Effector memory CD4-positive, alpha-beta T cell (primary cell): ENCODE data around the gene SIPA1.
"Not testable (repeated sequence)": the region's sequence is repeated elsewhere in the genome, so short reads cannot be mapped to it uniquely, and the experiment has no call there.

Source experiments
- DNase-seq, 3 donors: peaks; one replicate each; pipeline ENCODE4 v3.0.0-alpha.2; 2020
- H3K27ac ChIP-seq: 2 replicates; pipeline ENCODE4 v1.7.0; 2013; ENCODE audit warnings: mild to moderate bottlenecking, low read length, moderate library complexity; ENCODE audit not compliant: insufficient read depth, poor library complexity, severe bottlenecking
- H3K27me3 ChIP-seq: replicated peaks from 2 replicates; pipeline ENCODE4 v1.7.0; 2013; ENCODE audit warnings: mild to moderate bottlenecking, low read length; ENCODE audit not compliant: insufficient read depth, control insufficient read depth, poor library complexity, severe bottlenecking
- H3K36me3 ChIP-seq: 2 replicates; pipeline ENCODE4 v1.7.0; 2013; ENCODE audit warnings: mild to moderate bottlenecking, low read length, moderate library complexity; ENCODE audit not compliant: control insufficient read depth, insufficient read depth
- H3K4me1 ChIP-seq: 2 replicates; pipeline ENCODE4 v1.7.0; 2013; ENCODE audit warnings: low read length, mild to moderate bottlenecking; ENCODE audit not compliant: control insufficient read depth, insufficient read depth, poor library complexity, severe bottlenecking
- H3K4me3 ChIP-seq: 2 replicates; pipeline ENCODE4 v1.7.0; 2013; ENCODE audit warnings: low read length, low read depth, mild to moderate bottlenecking; ENCODE audit not compliant: insufficient read depth, poor library complexity, severe bottlenecking
- H3K9me3 ChIP-seq: 2 replicates; pipeline ENCODE4 v1.7.0; 2013; ENCODE audit warnings: mild to moderate bottlenecking, low read length, moderate library complexity; ENCODE audit not compliant: control insufficient read depth

SIPA1 gene

GRCh38 chr11:65660908-65661307, 23.0 kb downstream of the SIPA1 start:
- not testable (repeated sequence) for DNase-seq, H3K4me3 ChIP-seq, H3K27me3 ChIP-seq, H3K9me3 ChIP-seq
- Histone ChIP-seq H3K27ac (peak overlapping the region; percentile 100), H3K4me1 (peaks cover 24% of the 10 kb centered on the region), H3K36me3 (peaks cover 55% of the 10 kb centered on the region)

GRCh38 chr11:65661599-65662246, 23.8 kb downstream of the SIPA1 start:
- Histone ChIP-seq H3K4me1 (peaks cover 24% of the 10 kb centered on the region), H3K27me3 (no peaks in the 10 kb centered on the region), H3K36me3 (peaks cover 48% of the 10 kb centered on the region), H3K27ac (peak overlapping the region; percentile 100), H3K9me3 (no peaks in the 10 kb centered on the region), H3K4me3 (peak overlapping the region; percentile 87)
- no peak for DNase-seq

DNA sequence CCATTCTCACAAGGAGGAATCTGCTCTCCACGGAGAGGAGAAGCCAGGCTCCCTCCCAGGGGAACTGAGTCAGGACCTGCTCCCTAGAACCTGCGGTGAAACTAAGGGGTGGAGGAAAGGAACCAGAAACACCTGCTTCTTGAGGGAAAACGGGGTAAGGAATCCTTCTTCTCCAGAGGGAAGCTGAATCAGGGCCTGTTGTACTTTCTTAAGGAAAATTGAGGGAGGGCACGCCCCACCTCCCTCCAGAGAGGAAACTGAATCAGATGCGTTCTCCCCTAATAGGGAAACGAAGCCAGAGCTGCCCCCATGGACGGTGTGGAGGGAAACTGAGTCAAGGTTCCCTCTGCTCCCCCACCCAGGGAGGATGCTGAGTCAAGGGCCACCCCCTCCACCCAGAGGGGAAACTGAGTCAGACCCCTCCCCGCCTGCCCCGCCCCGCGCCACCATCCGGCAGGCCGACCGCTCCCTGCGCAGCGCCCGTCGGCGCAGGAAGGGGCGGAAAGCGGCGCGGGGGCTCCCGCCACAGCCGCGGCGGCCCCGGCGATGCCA, 24.4 kb downstream of the SIPA1 start:
- Histone ChIP-seq H3K27me3 (no peaks in the 10 kb centered on the region), H3K27ac (peak overlapping the region; percentile 100), H3K9me3 (no peaks in the 10 kb centered on the region), H3K4me3 (peak overlapping the region; percentile 87), H3K36me3 (peaks cover 43% of the 10 kb centered on the region), H3K4me1 (peaks cover 24% of the 10 kb centered on the region)
- DNase-seq = no peak

DNA sequence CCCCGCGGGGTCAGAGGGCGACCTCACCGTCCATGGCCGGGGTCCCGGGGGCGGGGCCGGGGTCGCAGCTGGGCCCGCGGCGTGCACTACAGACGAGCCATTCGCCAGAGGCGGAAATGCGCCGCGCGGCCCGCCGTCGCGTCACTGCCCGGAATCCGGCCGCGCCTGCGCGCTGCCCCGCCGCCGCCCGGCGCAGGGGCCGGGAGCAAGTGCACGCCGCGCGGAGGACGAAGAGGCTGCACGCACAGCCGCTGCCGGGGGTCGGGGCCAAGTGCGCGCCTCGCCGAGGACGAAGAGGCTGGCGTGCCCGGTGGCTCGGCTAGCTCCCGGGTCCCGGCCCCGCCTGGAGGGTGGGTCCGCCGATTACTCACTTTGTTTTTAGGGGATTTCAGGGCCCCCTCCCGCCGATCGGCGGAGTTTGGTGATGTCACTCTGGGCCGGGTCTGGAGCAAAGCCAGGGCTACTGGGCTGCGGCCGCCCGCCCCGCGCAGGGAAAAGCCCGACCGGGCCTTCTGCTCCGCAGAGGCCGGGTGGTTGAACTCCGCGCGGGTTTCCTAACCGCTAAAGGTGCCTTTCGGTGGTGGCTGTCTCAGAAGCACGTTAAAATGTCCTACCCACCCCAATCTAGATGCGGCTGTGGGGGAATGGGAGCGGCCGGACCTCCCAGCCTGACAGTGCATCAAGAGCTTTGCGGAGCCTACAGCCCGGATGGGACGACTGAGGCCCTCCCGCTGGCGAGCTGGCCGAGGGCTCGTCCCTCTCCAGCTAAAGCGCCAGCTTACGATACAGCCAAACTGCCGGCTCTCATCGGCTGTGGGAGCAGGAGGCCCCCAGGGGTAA, 25.1 kb downstream of the SIPA1 start, which contains the start of gene RELA:
Gene RELA (minus strand): TSS at position 118 of the 840 bp plus-strand sequence. CDS start 84 bp downstream, at position 34.
- H3K27me3 ChIP-seq = no peaks in the 10 kb centered on the region
- H3K27ac ChIP-seq = peak within 1 kb of the TSS; percentile 100
- H3K4me1 ChIP-seq = peaks cover 24% of the 10 kb centered on the region
- H3K9me3 ChIP-seq = no peaks in the 10 kb centered on the region
- H3K36me3 ChIP-seq = peaks cover 36% of the 10 kb centered on the region
- H3K4me3 ChIP-seq = peak within 1 kb of the TSS; percentile 87
- DNase-seq = peak; percentile 86 to 91 (median 89)

DNA sequence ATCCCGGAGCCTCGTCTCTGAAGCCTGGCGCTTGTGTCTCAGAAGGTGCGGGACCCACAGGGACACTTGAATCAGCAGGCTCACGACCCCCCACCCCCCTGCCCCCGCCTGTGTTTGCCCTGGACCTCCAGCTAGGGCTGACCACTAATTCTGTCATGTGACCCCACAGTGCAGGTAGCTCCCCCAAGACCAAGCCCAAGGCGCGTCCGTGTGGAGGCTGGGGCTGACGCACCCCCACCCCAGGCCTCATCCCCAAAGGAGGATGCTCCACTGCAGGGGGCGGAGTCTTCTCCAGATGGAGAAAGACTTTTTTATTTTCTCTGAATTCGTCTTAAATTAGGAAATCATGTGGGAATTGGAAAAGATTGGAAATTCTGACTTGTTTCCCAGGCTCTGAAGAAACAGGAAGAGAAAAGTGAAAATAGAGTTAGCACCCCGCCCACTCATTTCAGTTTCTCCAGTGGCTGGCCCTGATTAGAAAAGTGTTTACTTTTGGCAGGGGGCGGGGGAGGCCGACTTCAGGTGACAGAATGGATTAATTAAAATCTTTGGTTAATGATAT, 25.8 kb downstream of the SIPA1 start:
- DNase-seq = no peak
- H3K4me3 ChIP-seq = peak overlapping the region; percentile 87

GRCh38 chr11:65672180-65672860, 34.4 kb downstream of the SIPA1 start:
- no peak overlapping the region for H3K4me3 ChIP-seq
- H3K4me1 ChIP-seq = no peaks in the 10 kb centered on the region
- no peaks in the 10 kb centered on the region for H3K9me3 ChIP-seq
- H3K36me3 ChIP-seq = no peaks in the 10 kb centered on the region
- DNase-seq = no peak
- H3K27me3 ChIP-seq = no peaks in the 10 kb centered on the region
- no peak overlapping the region for H3K27ac ChIP-seq

More for the DNA sequence above, 25.8 kb downstream of the SIPA1 start:
- peaks cover 24% of the 10 kb centered on the region for H3K4me1 ChIP-seq
- H3K9me3 ChIP-seq = no peaks in the 10 kb centered on the region
- peaks cover 29% of the 10 kb centered on the region for H3K36me3 ChIP-seq
- peak overlapping the region; percentile 100 for H3K27ac ChIP-seq
- H3K27me3 ChIP-seq = no peaks in the 10 kb centered on the region

GRCh38 chr11:65672982-65673381, 35.1 kb downstream of the SIPA1 start:
- Histone ChIP-seq H3K4me1 (no peaks in the 10 kb centered on the region), H3K9me3 (no peaks in the 10 kb centered on the region), H3K27me3 (no peaks in the 10 kb centered on the region), H3K27ac (no peak overlapping the region), H3K4me3 (no peak overlapping the region), H3K36me3 (no peaks in the 10 kb centered on the region)
- DNase-seq = no peak

DNA sequence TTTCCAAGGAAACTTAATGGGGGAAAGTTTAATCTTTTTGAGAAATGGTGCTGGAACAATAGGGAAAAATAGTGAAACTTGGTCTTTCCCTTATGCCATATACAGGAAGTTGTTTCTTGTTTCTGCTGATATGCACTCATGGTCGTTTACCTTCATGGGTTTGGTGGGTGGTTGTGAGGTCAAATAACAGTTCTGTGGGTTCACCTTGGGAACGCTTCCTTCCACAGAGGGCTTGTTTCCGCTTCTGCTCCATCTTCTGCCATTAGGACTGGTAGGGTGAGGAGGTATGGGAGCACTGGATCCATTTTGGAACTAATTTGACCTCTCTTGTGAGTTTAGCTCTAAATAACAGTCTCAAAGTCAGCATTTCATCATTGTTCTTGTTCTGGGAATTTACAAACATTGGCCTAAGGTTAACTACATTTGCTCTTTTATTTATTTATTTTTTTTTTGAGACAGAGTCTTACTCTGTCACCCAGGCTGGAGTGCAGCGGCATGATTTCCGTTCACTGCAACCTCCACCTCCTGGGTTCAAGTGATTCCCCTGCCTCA, 42.4 kb downstream of the SIPA1 start:
- no peaks in the 10 kb centered on the region for H3K36me3 ChIP-seq
- no peak for DNase-seq
- no peak overlapping the region for H3K27ac ChIP-seq
- no peaks in the 10 kb centered on the region for H3K4me1 ChIP-seq
- no peaks in the 10 kb centered on the region for H3K27me3 ChIP-seq
- no peaks in the 10 kb centered on the region for H3K9me3 ChIP-seq
- no peak overlapping the region for H3K4me3 ChIP-seq

GRCh38 chr11:65683480-65683879, 45.6 kb downstream of the SIPA1 start:
- H3K9me3 ChIP-seq, H3K36me3 ChIP-seq, H3K4me3 ChIP-seq, DNase-seq, H3K27ac ChIP-seq, H3K4me1 ChIP-seq, H3K27me3 ChIP-seq: not testable (repeated sequence)
